B cell (primary cell): Measurements from ENCODE around the gene NAP1L5.

Experiments used
- CTCF ChIP-seq: fragments of 200-600 bp; IDR thresholded peaks from one replicate; pipeline ENCODE4 v1.8.0; 2022; ENCODE audit warnings: antibody characterized with exemption, mild to moderate bottlenecking
- EZH2 ChIP-seq: IDR thresholded peaks from 2 replicates; pipeline ENCODE4 v1.6.1; 2012; ENCODE audit warnings: borderline replicate concordance, low read depth, mild to moderate bottlenecking, moderate library complexity, low read length; ENCODE audit not compliant: insufficient read depth, poor library complexity, severe bottlenecking

- TF ChIP-seq CTCF (no peak), EZH2 (no peak)
These were observed 37.8 kb downstream of the NAP1L5 start for GRCh38 chr4:88659890-88660208.
